Kidney capillary endothelial cell (primary cell): Measurements from ENCODE around the gene KCNIP1.
A peak's percentile ranks its signal among the peaks of the same experiment; 100 is the strongest.

Experiments
- DNase-seq: peaks from one replicate; pipeline ENCODE4 v3.0.0-alpha.2; 2018; ENCODE audit warnings: low spot score

KCNIP1 gene

GRCh38 chr5:170629566-170630175, 125.9 kb downstream of the KCNIP1 start:
- DNase-seq: no peak

DNA sequence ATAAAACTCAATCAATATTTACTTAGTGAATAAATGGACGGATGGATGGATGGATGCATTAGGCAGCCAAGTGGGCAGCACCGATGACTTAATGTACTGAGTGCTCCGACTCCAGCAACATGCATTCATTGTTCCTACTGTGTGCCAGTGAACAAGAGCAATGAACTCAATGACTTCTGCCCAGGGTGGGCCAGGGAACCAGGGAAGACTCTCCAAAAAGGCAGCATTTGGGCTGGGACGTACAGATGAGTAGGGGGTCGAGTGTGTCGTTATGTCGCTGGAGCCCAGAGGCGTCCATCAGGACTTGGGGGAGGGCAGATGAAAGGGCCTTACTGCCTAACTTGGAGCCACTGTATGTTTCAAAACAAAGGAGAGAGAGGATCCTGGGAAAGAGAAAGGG, 126.4 kb downstream of the KCNIP1 start:
- no peak for DNase-seq

DNA sequence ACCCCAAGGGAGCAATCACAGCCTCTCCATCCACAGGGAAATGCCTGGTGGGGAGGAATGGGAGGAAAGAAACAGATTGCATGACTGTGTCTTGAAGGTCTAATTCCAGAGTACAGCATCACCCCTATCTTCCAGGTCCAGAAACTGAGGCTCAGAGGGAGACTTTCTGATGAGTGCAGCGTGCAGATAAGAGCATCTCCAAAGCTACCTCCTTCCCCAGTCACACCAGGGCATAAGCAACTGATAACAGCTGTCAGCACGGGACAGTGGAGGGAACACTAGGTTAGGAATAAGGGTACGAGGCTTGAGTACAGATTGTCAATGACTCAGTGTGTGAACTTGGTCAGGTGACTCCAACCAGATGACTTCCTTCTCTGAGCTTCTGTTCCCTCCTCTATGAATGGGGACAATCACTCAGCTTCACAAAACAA, 126.9 kb downstream of the KCNIP1 start:
- DNase-seq: no peak

DNA sequence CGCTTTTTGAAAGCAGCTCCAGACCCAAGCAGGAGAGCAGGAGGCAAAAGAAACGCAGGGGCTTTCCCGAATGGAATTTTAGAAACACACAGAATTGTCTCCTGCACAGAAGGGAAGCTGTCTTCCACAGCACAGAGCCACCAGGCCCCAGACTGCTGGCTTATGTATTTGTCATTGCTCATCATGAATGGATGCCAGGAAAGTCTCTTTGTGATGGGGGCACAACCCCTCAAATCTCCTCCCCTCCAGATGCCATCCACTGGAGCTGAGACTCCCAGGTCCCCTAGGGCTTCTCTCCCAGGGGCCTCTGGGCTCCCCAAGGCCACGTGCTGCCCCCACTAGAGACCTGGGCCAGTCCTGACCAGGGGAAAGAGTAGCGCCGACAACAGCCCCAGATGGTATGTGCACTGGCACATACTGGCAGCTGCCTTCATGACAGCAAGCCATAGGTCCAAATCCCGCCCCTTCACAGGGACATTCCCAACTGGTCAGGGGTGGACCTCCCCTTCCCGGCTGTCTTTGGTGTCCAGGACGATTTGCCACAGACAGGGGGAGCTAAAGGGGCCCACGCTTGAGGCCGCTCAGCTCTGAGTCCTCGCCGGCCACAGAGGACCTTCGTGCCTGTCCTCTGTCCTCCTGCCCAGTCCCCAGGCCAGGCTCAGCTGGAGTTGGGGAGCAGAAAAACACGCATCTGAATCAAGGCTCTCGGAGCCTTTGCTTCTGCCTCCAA, 127.8 kb downstream of the KCNIP1 start:
- no peak for DNase-seq

DNA sequence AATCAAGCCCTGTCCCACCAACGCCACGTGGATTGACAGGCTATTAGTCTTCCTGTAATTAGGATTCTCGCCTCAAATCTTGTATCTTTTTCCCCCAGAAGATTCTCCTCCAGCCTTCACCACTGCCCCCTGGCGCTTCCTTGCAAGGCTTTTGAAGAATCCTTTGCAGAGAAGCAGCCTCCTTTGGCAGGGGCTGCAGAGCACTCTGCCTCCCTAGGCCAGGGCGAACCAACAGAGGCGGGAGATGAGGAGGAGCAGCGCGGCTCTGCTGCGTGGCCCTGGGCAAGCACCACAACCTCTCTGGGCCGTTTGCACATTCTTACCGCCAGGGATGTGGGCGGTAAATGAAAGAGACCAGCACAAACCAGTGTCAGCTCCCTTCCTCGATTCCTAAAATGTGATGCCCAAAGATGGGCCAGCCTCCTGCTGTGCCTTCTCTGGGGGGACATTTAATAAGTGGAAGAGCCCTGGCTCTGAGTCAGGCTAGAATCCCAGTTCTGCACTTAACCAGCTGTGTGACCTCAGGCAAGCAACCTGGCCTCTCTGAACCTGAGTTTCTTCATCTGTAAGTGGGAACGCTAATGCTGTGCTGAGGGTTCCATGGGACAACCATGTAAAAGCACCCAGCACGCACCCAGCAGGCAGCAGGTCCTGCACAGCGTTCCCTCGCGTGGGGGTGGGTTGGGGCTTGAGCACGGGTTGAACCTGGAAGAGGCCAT, 128.6 kb downstream of the KCNIP1 start:
- no peak for DNase-seq

GRCh38 chr5:170632985-170633234, 129.1 kb downstream of the KCNIP1 start:
- DNase-seq: no peak

- DNase-seq: peak; percentile 58
Measured at GRCh38 chr5:170633235-170634081, 129.6 kb downstream of the KCNIP1 start.

- DNase-seq: no peak
Measured at GRCh38 chr5:170634256-170634990, 130.6 kb downstream of the KCNIP1 start.

DNA sequence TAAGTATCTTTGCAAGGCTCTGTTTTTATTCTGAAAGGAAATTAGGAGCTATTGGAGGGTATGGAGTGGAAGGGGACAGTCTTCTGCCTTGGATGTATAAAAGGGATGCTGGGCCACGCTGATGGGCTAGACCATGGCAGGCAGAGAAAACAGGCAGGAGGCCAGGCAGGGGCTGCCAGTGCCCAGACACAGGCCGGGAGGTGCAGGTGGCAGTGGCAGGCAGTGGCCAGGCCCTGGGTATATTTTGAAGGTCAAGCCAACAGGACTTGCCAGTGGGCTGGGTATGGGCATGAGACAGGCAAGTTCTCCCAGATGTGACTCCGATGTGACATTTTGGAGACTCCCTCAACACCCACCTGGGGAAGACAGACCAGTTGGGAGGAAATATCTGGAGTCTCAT, 131.9 kb downstream of the KCNIP1 start:
- no peak for DNase-seq

DNA sequence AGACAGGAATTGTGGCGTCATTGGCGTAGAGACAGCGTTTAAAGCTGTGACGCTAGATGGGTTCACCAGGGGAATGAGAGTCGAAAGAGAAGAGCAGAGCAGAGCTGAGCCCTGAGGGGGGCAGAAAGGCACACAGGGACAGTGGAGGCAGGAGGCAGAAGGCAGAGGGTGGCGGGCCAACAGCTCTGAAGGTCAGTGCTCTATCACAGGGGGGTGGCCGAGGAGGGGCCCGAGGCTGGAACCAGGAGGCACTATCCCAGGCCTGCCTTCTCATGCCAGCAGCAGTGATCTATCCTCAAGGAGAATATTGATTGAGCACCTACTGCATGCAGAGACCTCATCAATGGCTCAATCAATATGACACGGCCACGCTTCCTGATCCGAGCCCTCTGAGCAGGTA, 132.4 kb downstream of the KCNIP1 start:
- peak; percentile 33 for DNase-seq

DNA sequence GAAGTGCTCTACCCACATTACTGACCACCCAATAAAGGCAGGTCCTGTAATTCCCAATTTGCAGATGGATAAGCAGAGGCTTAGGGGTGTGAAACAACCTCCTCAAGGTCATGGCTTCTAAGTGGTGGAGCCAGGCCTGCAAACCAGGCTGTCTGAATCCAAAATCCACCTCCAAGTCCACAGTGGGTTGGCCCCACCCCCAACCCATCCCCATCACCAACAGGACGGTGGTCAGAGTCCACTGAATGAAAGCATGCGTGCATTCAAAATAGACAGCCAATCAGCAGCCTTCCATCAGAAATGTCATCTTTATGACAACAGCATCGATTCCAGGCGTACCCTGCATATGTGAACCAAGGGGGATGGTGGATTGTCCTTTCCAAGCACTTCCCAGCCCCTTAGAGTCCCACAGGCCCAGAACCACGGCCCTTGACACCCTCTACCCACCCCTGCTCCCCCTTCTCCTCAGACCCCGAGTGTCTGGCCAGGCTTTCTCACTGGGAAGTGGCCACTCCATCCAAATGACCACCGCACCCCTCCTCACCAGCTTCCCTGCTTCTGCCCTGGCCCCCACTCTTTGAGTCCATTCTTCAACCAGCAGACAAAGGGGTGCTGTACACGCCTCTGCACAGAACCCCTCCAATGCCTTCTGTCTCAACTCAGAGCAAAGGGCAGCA, 133.1 kb downstream of the KCNIP1 start:
- DNase-seq: no peak

DNA sequence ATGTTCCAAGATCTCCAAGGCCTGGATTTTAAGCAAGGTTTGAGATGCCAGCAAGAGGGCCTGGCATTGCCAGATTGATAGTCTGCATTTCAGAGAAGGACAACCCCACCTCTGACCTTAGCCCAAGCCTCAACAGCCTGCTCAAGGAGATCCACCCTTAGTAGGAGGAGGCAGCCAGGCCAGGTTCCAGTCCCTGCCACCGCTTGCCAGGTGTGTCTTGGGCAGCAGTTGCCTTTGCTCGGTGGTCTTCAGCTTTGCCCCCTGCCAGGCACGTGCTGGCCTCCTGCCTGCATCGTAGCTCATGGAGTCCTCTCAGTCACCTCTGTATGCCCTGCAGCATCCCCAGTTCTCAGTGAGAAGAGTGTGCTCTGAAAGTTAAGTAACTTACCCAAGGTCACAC, 134.2 kb downstream of the KCNIP1 start:
- no peak for DNase-seq

- DNase-seq: peak; percentile 63
Measured at GRCh38 chr5:170638454-170639220, 134.8 kb downstream of the KCNIP1 start.

GRCh38 chr5:170639221-170639925, 135.6 kb downstream of the KCNIP1 start:
- DNase-seq: no peak

- no peak for DNase-seq
Measured at GRCh38 chr5:170640731-170641588, 137.1 kb downstream of the KCNIP1 start.

- no peak for DNase-seq
Measured at GRCh38 chr5:170641589-170642031, 137.8 kb downstream of the KCNIP1 start.

- DNase-seq: no peak
Measured at GRCh38 chr5:170642066-170642735, 138.4 kb downstream of the KCNIP1 start.

GRCh38 chr5:170642776-170643436, 139.1 kb downstream of the KCNIP1 start:
- peak; percentile 20 for DNase-seq
